Lung (tissue), 12 donors: ENCODE results near the gene NDUFV2. TPM values are rescaled to one million over a fixed set of nuclear protein-coding genes. Genes with fewer than 3 reads are reported as not detected.

Source experiments
- ATAC-seq: fragments of 200-7000 bp; cut with Tn5 transposase; one replicate; pipeline ENCODE4 v1.9.1; 2020; ENCODE audit warnings: moderate number of reproducible peaks; ENCODE audit not compliant: insufficient read depth, low FRiP score
- DNase-seq, 3 donors: peaks; one replicate each; pipeline ENCODE4 v3.0.0-alpha.2; 2013 to 2017
- H3K27ac ChIP-seq, 2 donors: one replicate each; pipeline ENCODE4 v1.5.1; 2013; ENCODE audit warnings: mild to moderate bottlenecking in 2 of 2, moderate library complexity in 2 of 2, control low read depth in 1 of 2, inconsistent platforms in 1 of 2, low read depth in 1 of 2, low read length in 1 of 2
- H3K27me3 ChIP-seq, 3 donors: one replicate each; pipeline ENCODE4 v1.5.1; 2013; ENCODE audit warnings: low read length in 2 of 3; ENCODE audit not compliant: control insufficient read depth in 3 of 3, insufficient read depth in 3 of 3
- H3K36me3 ChIP-seq, 4 donors: one replicate each; pipeline ENCODE4 v1.5.1; 2013; ENCODE audit warnings: low read length in 4 of 4, mild to moderate bottlenecking in 1 of 4, moderate library complexity in 1 of 4; ENCODE audit not compliant: control insufficient read depth in 4 of 4, insufficient read depth in 4 of 4
- H3K4me1 ChIP-seq, 5 donors: one replicate each; pipeline ENCODE4 v1.5.1; 2013; ENCODE audit warnings: low read length in 5 of 5, mild to moderate bottlenecking in 2 of 5, moderate library complexity in 1 of 5; ENCODE audit not compliant: control insufficient read depth in 5 of 5, insufficient read depth in 5 of 5
- H3K4me3 ChIP-seq: one replicate; pipeline ENCODE4 v1.5.1; 2013; ENCODE audit warnings: mild to moderate bottlenecking, control low read depth, moderate library complexity
- H3K9ac ChIP-seq, 2 donors: one replicate each; pipeline ENCODE4 v1.5.1; 2013; ENCODE audit warnings: low read length in 2 of 2, control low read depth in 1 of 2; ENCODE audit not compliant: insufficient read depth in 1 of 2
- H3K9me3 ChIP-seq, 4 donors: one replicate each; pipeline ENCODE4 v1.5.1; 2013; ENCODE audit warnings: low read length in 3 of 4, mild to moderate bottlenecking in 1 of 4, moderate library complexity in 1 of 4; ENCODE audit not compliant: control insufficient read depth in 4 of 4, insufficient read depth in 3 of 4
- WGBS, 2 donors: extraction: QIAGEN DNeasy Blood & Tissue Kit; methylation state at CpG; one replicate each; pipeline ENCODE4 v1.1.7; 2013; 5-methylcytosine and 5-hydroxymethylcytosine counted together
- polyA plus RNA-seq, 2 donors: library from polyadenylated mRNA; stranded (reverse); fragments of 200-250 nt; gene quantifications; one replicate each; pipeline ENCODE4 v1.2.1, GENCODE V29; 2013
- total RNA-seq, 2 donors: library from RNA; depleted of rRNA in 1 of 2; stranded (reverse); fragments of >200 nt in 1 of 2; gene quantifications; one replicate each; pipeline ENCODE4 v1.2.1, GENCODE V29; 2014 to 2021
- TF ChIP-seq, protein P1 (sequence below): IDR thresholded peaks from 2 replicates; pipeline ENCODE4 v1.5.1; 2012; ENCODE audit warnings: mild to moderate bottlenecking; ENCODE audit errors: control extremely low read depth, extremely low read depth
- donor health status: control.
- donor health status: control.
- donor health status: Bipolar disorder and iron deficiency.
- donor health status: healthy.
- donor health status: DM: yes; HTN: yes; CAD: no.

NDUFV2 gene
- total and polyA plus RNA-seq, 4 donors = 130 to 355 (median 144) TPM

DNA sequence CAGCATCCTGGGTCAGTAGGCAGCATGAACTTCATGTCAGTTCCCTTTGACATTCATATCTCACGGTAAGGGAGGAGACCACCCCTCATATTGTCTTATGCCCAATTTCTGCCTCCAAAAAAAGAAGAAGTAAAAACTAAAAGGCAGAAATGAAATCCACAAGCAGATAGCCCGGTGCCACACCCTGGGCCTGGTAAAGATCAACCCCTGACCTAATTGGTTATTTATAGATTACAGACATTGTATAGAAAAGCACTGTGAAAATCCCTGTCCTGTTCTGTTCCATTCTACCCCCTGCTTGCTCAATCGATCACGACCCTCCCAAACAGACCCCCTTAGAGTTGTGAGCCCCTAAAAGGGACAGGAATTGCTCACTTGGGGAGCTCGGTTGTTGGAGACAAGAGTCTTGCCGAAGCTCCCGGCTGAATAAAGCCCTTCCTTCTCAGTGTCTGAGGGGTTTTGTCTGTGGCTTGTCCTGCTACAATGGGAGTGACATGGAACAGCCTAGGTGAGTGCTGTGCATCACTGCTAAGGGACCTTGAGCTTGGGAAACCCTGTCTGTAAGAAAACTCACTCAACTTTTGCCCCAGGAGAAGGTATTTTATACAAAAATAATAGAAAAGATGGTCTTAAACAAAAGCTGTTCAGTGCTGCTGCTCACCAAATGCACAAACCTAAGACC, 11.1 kb downstream of the NDUFV2 start:
- Histone ChIP-seq H3K36me3 (peaks cover 0 to 2% (median 0%) of the 10 kb centered on the region in 4 donors), H3K27me3 (no peaks in the 10 kb centered on the region), H3K9me3 (no peaks in the 10 kb centered on the region), H3K4me3 (no peak overlapping the region), H3K9ac (no peak overlapping the region), H3K27ac (peak overlapping the region; percentile 60 to 94), H3K4me1 (peaks cover 0 to 30% (median 11%) of the 10 kb centered on the region in 5 donors)
- TF ChIP-seq, protein P1, sequence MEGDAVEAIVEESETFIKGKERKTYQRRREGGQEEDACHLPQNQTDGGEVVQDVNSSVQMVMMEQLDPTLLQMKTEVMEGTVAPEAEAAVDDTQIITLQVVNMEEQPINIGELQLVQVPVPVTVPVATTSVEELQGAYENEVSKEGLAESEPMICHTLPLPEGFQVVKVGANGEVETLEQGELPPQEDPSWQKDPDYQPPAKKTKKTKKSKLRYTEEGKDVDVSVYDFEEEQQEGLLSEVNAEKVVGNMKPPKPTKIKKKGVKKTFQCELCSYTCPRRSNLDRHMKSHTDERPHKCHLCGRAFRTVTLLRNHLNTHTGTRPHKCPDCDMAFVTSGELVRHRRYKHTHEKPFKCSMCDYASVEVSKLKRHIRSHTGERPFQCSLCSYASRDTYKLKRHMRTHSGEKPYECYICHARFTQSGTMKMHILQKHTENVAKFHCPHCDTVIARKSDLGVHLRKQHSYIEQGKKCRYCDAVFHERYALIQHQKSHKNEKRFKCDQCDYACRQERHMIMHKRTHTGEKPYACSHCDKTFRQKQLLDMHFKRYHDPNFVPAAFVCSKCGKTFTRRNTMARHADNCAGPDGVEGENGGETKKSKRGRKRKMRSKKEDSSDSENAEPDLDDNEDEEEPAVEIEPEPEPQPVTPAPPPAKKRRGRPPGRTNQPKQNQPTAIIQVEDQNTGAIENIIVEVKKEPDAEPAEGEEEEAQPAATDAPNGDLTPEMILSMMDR = no peak
- WGBS, 2 donors = 69% methylated on average over 7 of the region's 7 CpGs
- ATAC-seq (no peak), DNase-seq (no peak)

DNA sequence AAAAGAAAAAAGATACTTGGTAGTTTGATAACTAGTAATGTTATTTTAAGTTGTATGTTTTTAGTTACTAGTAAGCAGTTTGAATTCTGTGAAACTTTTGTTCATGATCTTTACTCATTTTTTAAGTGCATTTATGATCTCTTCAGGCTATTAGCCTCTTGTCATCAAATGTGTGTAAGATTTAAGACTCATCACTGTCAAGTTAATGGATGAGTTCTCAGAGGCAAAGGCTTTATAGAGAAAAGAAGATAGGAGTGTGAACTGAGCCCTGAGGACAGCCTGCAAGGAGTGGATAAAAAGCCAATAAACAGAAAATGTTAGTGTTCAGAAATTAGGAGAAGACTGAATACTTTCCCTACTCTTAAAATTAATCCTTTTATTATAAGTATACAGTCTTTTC, 13.5 kb downstream of the NDUFV2 start:
- no peak for ATAC-seq
- Histone ChIP-seq H3K27ac (peak overlapping the region in 1 of 2 donors; percentile 9), H3K27me3 (no peaks in the 10 kb centered on the region), H3K4me1 (peaks cover 0 to 18% (median 13%) of the 10 kb centered on the region in 5 donors), H3K9me3 (no peaks in the 10 kb centered on the region), H3K4me3 (no peak overlapping the region), H3K9ac (no peak overlapping the region), H3K36me3 (peaks cover 0 to 8% (median 1%) of the 10 kb centered on the region in 4 donors)
- TF ChIP-seq, protein P1 = no peak
- no peak for DNase-seq

GRCh38 chr18:9117980-9118841, 15.7 kb downstream of the NDUFV2 start:
- Histone ChIP-seq H3K4me3 (no peak overlapping the region), H3K36me3 (peaks cover 0 to 11% (median 3%) of the 10 kb centered on the region in 4 donors), H3K27ac (peak overlapping the region in 1 of 2 donors; percentile 70), H3K9ac (peak overlapping the region in 1 of 2 donors; percentile 50), H3K9me3 (no peaks in the 10 kb centered on the region), H3K27me3 (no peaks in the 10 kb centered on the region), H3K4me1 (peaks cover 0 to 19% (median 13%) of the 10 kb centered on the region in 5 donors)
- no peak for ATAC-seq
- WGBS, 2 donors = 30 to 32% methylated on average over 5 of the region's 5 CpGs
- DNase-seq = peak in 2 of 3 donors; percentile 31 to 40
- TF ChIP-seq, protein P1 = no peak
